Stomach (tissue), 9 donors: ENCODE measurements around the gene ANKRD44. TPM values are rescaled to one million over a fixed set of nuclear protein-coding genes. Genes with fewer than 3 reads are reported as not detected.

Source experiments
- DNase-seq, 2 donors: peaks; one replicate each; pipeline versions ENCODE4 v3.0.0 to v3.0.0-alpha.2; 2013 to 2019
- H3K27ac ChIP-seq, 5 donors: fragments of 200-600 bp in 4 of 5; sonication (generic) in 4 of 5; one replicate each; pipeline ENCODE4 v1.5.1; 2013 to 2019; ENCODE audit warnings: mild to moderate bottlenecking in 1 of 5, moderate library complexity in 1 of 5
- H3K27me3 ChIP-seq, 3 donors: fragments of 200-600 bp; sonication (generic); one replicate each; pipeline ENCODE4 v1.5.1; 2017 to 2019; ENCODE audit warnings: mixed run types in 1 of 3
- H3K36me3 ChIP-seq, 4 donors: fragments of 200-600 bp; sonication (generic); 1 replicate in 3 of 4; 2 replicates in 1 of 4; pipeline ENCODE4 v1.5.1; 2016 to 2019
- H3K4me1 ChIP-seq, 4 donors: fragments of 200-600 bp; sonication (generic); one replicate each; pipeline ENCODE4 v1.5.1; 2016 to 2019
- H3K4me3 ChIP-seq, 4 donors: fragments of 200-600 bp; sonication (generic) in 3 of 4; one replicate each; pipeline ENCODE4 v1.5.1; 2016 to 2019; ENCODE audit warnings: mild to moderate bottlenecking in 1 of 4
- H3K9me3 ChIP-seq, 4 donors: fragments of 200-600 bp; sonication (generic); one replicate each; pipeline ENCODE4 v1.5.1; 2016 to 2019
- EP300 ChIP-seq: sonication (generic); formaldehyde crosslinking; IDR thresholded peaks from one replicate; pipeline ENCODE4 v1.6.1; 2017; ENCODE audit warnings: antibody characterized with exemption
- POLR2A ChIP-seq, 4 donors: fragments of 450-650 bp; IDR thresholded peaks; one replicate each; pipeline ENCODE4 v1.6.1; 2016; ENCODE audit warnings: antibody characterized with exemption in 4 of 4, control low read depth in 2 of 4, mild to moderate bottlenecking in 1 of 4, moderate library complexity in 1 of 4
- POLR2AphosphoS5 ChIP-seq, 3 donors: sonication (generic); formaldehyde crosslinking; IDR thresholded peaks; one replicate each; pipeline ENCODE4 v1.6.1; 2016; ENCODE audit warnings: antibody characterized with exemption in 3 of 3
- WGBS, 5 donors: extraction: QIAGEN DNeasy Blood & Tissue Kit in 3 of 5; methylation state at CpG; one replicate each; pipeline versions ENCODE4 v1.1.5 to v1.1.7; 2013 to 2018; 5-methylcytosine and 5-hydroxymethylcytosine counted together
- intact Hi-C: fragments of 100-400 bp; cut with DNase I; formaldehyde crosslinking; loops from one replicate; pipeline ENCODE4 v1.15.1; 2023; ENCODE audit warnings: low total_unique reads
- polyA plus RNA-seq, 3 donors: library from polyadenylated mRNA; stranded (reverse); fragments of 200-250 nt; gene quantifications; one replicate each; pipeline ENCODE4 v1.2.3, GENCODE V29; 2013
- total RNA-seq, 5 donors: library from RNA; depleted of rRNA; stranded (reverse); fragments of >200 nt; gene quantifications; one replicate each; pipeline versions ENCODE4 v1.1.0 to v1.2.3, GENCODE V29; 2014 to 2016
- TF ChIP-seq, protein P1 (sequence below), 7 experiments: fragments of 450-650 bp in 4 of 7; fragments of 200-600 bp in 3 of 7; sonication (generic) in 3 of 7; IDR thresholded peaks; one replicate each; pipeline ENCODE4 v1.5.1; 2016 to 2019; ENCODE audit warnings: antibody characterized with exemption in 7 of 7, control low read depth in 2 of 7, mild to moderate bottlenecking in 1 of 7
- donor health status: healthy with polysubstance abuse.
- donor health status: Bipolar disorder and iron deficiency.
- donor health status: healthy.

The ANKRD44 gene
- total and polyA plus RNA-seq, 8 donors: 1.2 to 58.4 (median 7.0) TPM

DNA sequence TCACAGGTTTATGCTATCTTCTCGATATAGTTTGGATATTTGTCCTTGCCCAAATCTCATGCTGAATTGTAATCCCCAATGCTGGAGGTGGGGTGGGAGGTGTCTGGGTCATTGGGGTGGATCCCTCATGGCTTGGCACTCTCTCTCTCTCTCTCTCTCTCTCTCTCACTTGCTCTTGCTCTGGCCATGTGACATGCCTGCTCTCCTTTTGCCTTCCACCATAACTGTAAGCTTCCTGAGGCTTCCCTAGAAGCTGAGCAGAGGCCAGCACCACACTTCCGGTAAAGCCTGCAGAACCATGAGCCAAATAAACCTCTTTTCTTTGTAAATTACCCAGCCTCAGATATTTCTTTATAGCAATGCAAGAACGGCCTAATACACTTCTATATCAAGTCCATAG is 342.8 kb downstream of the ANKRD44 start:
- no peaks in the 10 kb centered on the region for H3K9me3 ChIP-seq
- H3K36me3 ChIP-seq: no peaks in the 10 kb centered on the region
- 83 to 93% (median 89%) methylated on average over 3 of the region's 3 CpGs for WGBS, 5 donors
- peaks cover 0 to 19% (median 2%) of the 10 kb centered on the region in 4 donors for H3K4me1 ChIP-seq
- no peak overlapping the region for H3K27ac ChIP-seq
- intact Hi-C loops: no loop called here
- TF ChIP-seq POLR2A (IDR thresholded peaks at IDR 0.05) (no peak), POLR2AphosphoS5 (IDR thresholded peaks at IDR 0.05) (no peak), EP300 (no peak)
- TF ChIP-seq, protein P1, sequence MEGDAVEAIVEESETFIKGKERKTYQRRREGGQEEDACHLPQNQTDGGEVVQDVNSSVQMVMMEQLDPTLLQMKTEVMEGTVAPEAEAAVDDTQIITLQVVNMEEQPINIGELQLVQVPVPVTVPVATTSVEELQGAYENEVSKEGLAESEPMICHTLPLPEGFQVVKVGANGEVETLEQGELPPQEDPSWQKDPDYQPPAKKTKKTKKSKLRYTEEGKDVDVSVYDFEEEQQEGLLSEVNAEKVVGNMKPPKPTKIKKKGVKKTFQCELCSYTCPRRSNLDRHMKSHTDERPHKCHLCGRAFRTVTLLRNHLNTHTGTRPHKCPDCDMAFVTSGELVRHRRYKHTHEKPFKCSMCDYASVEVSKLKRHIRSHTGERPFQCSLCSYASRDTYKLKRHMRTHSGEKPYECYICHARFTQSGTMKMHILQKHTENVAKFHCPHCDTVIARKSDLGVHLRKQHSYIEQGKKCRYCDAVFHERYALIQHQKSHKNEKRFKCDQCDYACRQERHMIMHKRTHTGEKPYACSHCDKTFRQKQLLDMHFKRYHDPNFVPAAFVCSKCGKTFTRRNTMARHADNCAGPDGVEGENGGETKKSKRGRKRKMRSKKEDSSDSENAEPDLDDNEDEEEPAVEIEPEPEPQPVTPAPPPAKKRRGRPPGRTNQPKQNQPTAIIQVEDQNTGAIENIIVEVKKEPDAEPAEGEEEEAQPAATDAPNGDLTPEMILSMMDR (IDR thresholded peaks at IDR 0.05): no peak
- H3K4me3 ChIP-seq: no peak overlapping the region
- no peak for DNase-seq
- no peaks in the 10 kb centered on the region for H3K27me3 ChIP-seq

DNA sequence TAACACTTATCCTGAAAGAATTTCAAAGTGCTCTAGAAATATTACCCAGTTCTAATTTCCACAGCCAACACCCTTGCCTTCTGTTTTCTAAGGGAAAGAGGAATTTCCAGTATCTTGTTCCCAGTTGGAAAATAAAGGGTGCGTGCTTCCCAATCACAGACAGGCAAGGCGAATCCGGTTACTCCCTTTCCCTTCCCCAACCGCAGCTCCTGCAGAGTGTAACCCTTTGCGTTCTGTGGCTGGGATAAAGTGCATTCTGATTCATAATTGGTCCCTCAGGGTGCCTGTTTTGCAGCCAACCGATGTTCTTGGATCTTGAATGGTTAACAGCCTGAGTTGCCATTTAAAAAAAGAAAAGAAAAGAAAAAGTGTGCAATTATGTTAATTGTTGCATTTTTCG is 343.5 kb downstream of the ANKRD44 start:
- no peaks in the 10 kb centered on the region for H3K9me3 ChIP-seq
- 18 to 29% (median 24%) methylated on average over 7 of the region's 7 CpGs for WGBS, 5 donors
- peak in 1 of 2 donors; percentile 58 for DNase-seq
- peak overlapping the region; percentile 10 to 32 (median 16) for H3K4me3 ChIP-seq
- no peaks in the 10 kb centered on the region for H3K27me3 ChIP-seq
- intact Hi-C loops: no loop called here
- peak overlapping the region in 2 of 5 donors; percentile 20 to 21 for H3K27ac ChIP-seq
- TF ChIP-seq POLR2AphosphoS5 (IDR thresholded peaks at IDR 0.05) (no peak), EP300 (no peak), POLR2A (IDR thresholded peaks at IDR 0.05) (no peak)
- TF ChIP-seq, protein P1 (IDR thresholded peaks at IDR 0.05): no peak
- H3K4me1 ChIP-seq: peaks cover 0 to 19% (median 2%) of the 10 kb centered on the region in 4 donors
- no peaks in the 10 kb centered on the region for H3K36me3 ChIP-seq

DNA sequence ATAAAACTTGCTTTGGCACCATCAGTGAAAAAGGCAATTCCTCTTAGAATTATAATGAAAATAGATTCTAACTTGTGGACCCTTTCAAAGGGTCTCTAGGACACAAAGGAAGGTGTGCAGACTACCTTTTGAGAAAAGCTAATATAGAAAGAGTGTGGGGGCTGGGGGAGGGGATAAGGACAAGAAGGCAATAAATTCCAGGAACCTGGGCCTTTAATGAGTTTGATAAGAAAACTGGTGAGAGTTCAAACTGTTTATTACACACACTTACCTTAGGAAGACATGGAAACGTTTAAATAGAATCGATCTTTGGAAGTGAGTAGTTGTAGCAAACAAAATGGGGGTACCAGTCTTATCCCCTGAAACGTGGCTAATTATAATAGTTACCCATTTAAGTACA is 344.5 kb downstream of the ANKRD44 start:
- no peak for DNase-seq
- Histone ChIP-seq H3K9me3 (no peaks in the 10 kb centered on the region), H3K36me3 (no peaks in the 10 kb centered on the region), H3K27me3 (no peaks in the 10 kb centered on the region), H3K4me3 (no peak overlapping the region), H3K27ac (no peak overlapping the region), H3K4me1 (peaks cover 0 to 19% (median 2%) of the 10 kb centered on the region in 4 donors)
- TF ChIP-seq, protein P1 (IDR thresholded peaks at IDR 0.05): no peak
- no peak for TF ChIP-seq EP300
- TF ChIP-seq POLR2A (IDR thresholded peaks at IDR 0.05): no peak
- no peak for TF ChIP-seq POLR2AphosphoS5 (IDR thresholded peaks at IDR 0.05)
- intact Hi-C loops: no loop called here
- 22 to 60% (median 42%) methylated on average over 3 of the region's 3 CpGs for WGBS, 5 donors

DNA sequence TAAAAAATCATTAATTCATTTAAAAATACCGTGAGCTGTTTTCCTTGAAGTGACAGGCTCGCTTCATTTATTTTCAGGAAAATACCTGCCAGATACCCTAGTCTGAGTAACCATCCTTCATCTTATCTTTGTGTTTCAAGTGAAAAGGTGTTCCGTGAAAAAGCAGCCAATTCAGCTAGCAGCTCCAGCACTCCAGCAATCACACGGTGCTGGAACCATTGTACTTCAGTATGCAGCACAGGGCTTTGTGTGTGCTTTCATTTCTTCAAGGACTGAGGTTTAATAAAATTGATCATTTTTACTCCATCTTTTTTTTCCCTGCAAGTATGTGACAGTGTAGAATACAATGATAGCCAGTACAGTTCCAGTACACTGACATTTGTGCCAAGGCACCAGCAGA is 344.9 kb downstream of the ANKRD44 start:
- DNase-seq: no peak
- WGBS, 5 donors: 53 to 77% (median 55%) methylated on average over 4 of the region's 4 CpGs
- no peaks in the 10 kb centered on the region for H3K27me3 ChIP-seq
- TF ChIP-seq, protein P1 (IDR thresholded peaks at IDR 0.05): no peak
- TF ChIP-seq POLR2AphosphoS5 (IDR thresholded peaks at IDR 0.05): no peak
- TF ChIP-seq EP300: no peak
- no peak for TF ChIP-seq POLR2A (IDR thresholded peaks at IDR 0.05)
- peak overlapping the region in 1 of 5 donors; percentile 61 for H3K27ac ChIP-seq
- peaks cover 0 to 19% (median 2%) of the 10 kb centered on the region in 4 donors for H3K4me1 ChIP-seq
- no peaks in the 10 kb centered on the region for H3K9me3 ChIP-seq
- intact Hi-C loops: no loop called here
- H3K4me3 ChIP-seq: no peak overlapping the region
- H3K36me3 ChIP-seq: no peaks in the 10 kb centered on the region
